Osteoblast (primary cell): ENCODE results near the gene MYCBPAP. TPM values are rescaled to one million over a fixed set of nuclear protein-coding genes. Genes with fewer than 3 reads are reported as not detected.

Experiments used
- DNase-seq: peaks from one replicate; pipeline ENCODE4 v3.0.0; 2011; ENCODE audit warnings: low spot score, mixed read lengths; ENCODE audit not compliant: insufficient read length; ENCODE audit errors: missing footprints
- H2AFZ ChIP-seq: 2 replicates; pipeline ENCODE4 v1.6.0; 2011; ENCODE audit warnings: mild to moderate bottlenecking, low read length
- H3K27ac ChIP-seq: 2 replicates; pipeline ENCODE4 v1.5.1; 2011; ENCODE audit warnings: mild to moderate bottlenecking, low read depth, low read length, moderate library complexity
- H3K27me3 ChIP-seq: 2 replicates; pipeline ENCODE4 v1.6.0; 2012; ENCODE audit warnings: mild to moderate bottlenecking, control low read depth, inconsistent platforms, low read length, moderate library complexity; ENCODE audit not compliant: insufficient read depth
- H3K36me3 ChIP-seq: 2 replicates; pipeline ENCODE4 v1.5.1; 2011; ENCODE audit warnings: mild to moderate bottlenecking, low read length, control low read depth, moderate library complexity; ENCODE audit not compliant: insufficient read depth
- H3K4me1 ChIP-seq: 2 replicates; pipeline ENCODE4 v1.5.1; 2011; ENCODE audit warnings: mild to moderate bottlenecking, low read length, control low read depth, moderate library complexity; ENCODE audit not compliant: insufficient read depth
- H3K4me2 ChIP-seq: 2 replicates; pipeline ENCODE4 v1.6.0; 2011; ENCODE audit warnings: mild to moderate bottlenecking, low read length; ENCODE audit not compliant: insufficient read depth
- H3K4me3 ChIP-seq: fragments of 200-600 bp; sonication (generic); 3 replicates; pipeline ENCODE4 v1.5.1; 2012; ENCODE audit warnings: mild to moderate bottlenecking, low read length, inconsistent platforms; ENCODE audit not compliant: insufficient read depth
- H3K79me2 ChIP-seq: 2 replicates; pipeline ENCODE4 v1.6.0; 2012; ENCODE audit warnings: mild to moderate bottlenecking, low read length, control low read depth, inconsistent platforms; ENCODE audit not compliant: insufficient read depth
- H3K9me3 ChIP-seq: 2 replicates; pipeline ENCODE4 v1.5.1; 2011; ENCODE audit warnings: low read depth, low read length, control low read depth
- H4K20me1 ChIP-seq: 2 replicates; pipeline ENCODE4 v1.6.0; 2012; ENCODE audit warnings: mild to moderate bottlenecking, low read length, control low read depth; ENCODE audit not compliant: insufficient read depth
- CTCF ChIP-seq: IDR thresholded peaks from 2 replicates; pipeline ENCODE4 v1.5.1; 2011; ENCODE audit warnings: mild to moderate bottlenecking, low read depth, low read length, moderate library complexity; ENCODE audit errors: extremely low read depth
- total RNA-seq: library from RNA; depleted of rRNA; stranded (reverse); fragments of >200 nt; gene quantifications from 2 replicates; pipeline ENCODE4 v1.2.3, GENCODE V29; 2012

Gene MYCBPAP
- total RNA-seq, 1 donor, result 0.36 TPM

GRCh38 chr17:50564916-50565315 is 56.7 kb downstream of the MYCBPAP start:
- Histone ChIP-seq H3K4me2 (peak overlapping the region; percentile 58), H3K36me3 (no peaks in the 10 kb centered on the region), H3K9me3 (no peaks in the 10 kb centered on the region), H3K4me1 (peaks cover 13% of the 10 kb centered on the region), H3K27ac (no peak overlapping the region), H3K4me3 (peak overlapping the region; percentile 45), H2AFZ (peak overlapping the region; percentile 62), H3K79me2 (no peaks in the 10 kb centered on the region), H3K27me3 (peaks cover 47% of the 10 kb centered on the region), H4K20me1 (no peaks in the 10 kb centered on the region)
- TF ChIP-seq CTCF, result no peak
- DNase-seq, result peak; percentile 92

DNA sequence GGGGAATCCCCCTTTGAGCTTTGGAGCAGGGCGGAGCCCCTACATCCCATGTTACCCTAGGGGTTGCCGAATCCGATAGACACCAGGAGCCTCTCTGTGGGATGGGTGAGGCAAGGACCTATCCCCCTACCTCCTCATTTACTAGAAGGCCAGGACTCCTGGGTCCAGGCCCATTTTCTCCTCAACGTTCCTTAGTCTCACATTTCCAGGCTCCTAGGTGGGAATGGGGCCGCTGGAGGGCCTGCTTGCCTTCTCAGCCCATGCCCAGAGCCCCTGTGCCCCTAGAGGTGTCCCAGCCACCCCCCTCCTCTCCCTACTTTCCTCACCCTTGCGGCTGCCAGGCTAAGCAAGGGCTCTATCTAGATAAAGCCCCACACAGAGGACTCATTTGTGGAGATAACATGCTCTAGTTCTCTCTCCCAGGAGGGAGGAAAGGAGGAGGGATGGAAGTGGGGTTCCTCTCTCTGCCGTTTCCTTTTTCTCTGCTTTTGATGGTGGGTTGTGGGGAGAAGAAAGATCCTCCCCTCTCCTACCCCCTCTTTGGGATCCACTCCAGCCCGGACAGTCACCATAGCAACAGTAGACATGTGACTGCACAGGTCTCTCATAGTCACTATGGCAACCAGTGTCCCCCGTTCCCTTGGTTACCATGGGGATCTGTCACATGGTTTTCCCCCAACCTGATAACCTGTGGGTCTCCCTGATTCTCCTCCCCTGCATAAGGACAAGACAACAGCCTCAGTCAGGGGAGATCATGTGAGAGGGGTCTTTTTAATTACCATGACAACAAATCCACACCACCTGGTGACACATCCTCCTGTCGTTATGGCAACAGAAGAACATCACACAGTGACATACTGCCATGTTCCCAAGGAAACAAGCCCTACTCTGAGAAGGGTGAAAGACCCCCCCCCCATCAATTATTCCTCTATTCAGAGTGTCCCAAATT is 57.4 kb downstream of the MYCBPAP start:
- peak overlapping the region; percentile 58 for H3K4me2 ChIP-seq
- no peaks in the 10 kb centered on the region for H3K79me2 ChIP-seq
- H3K9me3 ChIP-seq, result no peaks in the 10 kb centered on the region
- H3K27ac ChIP-seq, result no peak overlapping the region
- no peaks in the 10 kb centered on the region for H4K20me1 ChIP-seq
- TF ChIP-seq CTCF, result no peak
- no peak overlapping the region for H2AFZ ChIP-seq
- no peak for DNase-seq
- H3K4me3 ChIP-seq, result no peak overlapping the region
- H3K27me3 ChIP-seq, result peaks cover 42% of the 10 kb centered on the region
- peaks cover 9% of the 10 kb centered on the region for H3K4me1 ChIP-seq
- H3K36me3 ChIP-seq, result no peaks in the 10 kb centered on the region

DNA sequence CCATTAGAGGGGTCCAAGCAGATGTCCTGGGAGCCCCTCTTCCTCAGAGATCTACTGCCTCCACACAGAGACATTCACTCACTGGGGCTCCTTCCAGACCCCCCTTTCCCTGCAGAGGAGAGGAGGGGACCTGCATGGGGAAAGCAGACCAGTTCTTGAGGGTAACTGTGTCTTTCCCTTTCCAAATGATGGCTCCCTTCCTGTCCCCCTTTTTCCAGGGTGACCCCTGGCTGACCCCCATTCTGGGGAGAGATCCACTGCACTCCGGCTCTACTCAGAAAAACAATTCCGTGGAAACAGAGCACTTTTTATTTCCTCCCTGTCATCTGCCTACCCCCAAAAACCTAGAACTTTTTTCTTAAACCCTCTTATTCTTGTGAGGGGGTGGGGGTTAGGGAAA is 58.6 kb downstream of the MYCBPAP start:
- Histone ChIP-seq H4K20me1 (no peaks in the 10 kb centered on the region), H3K27me3 (peaks cover 36% of the 10 kb centered on the region)
- no peak for TF ChIP-seq CTCF

DNA sequence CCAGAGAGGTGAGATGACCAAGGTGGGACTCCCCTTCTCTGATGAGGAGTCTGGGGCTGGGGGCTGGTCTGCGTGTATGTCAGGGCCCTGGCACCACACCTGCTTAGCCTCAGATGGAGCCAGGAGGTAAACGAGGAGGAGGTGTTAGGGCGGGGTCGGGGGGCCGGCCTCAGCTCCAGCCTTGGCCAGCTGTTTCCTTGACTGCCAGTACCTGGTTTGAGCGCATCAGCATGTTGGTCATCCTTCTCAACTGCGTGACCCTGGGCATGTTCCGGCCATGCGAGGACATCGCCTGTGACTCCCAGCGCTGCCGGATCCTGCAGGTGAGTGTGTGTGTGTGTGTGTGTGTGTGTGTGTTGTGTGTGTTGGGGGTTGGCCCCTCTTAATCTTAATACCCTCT is 60.4 kb downstream of the MYCBPAP start:
- no peak overlapping the region for H3K4me2 ChIP-seq
- TF ChIP-seq CTCF, result no peak

More for the DNA sequence above, 58.6 kb downstream of the MYCBPAP start:
- no peak overlapping the region for H2AFZ ChIP-seq
- H3K9me3 ChIP-seq, result no peaks in the 10 kb centered on the region
- no peak overlapping the region for H3K27ac ChIP-seq
- H3K4me1 ChIP-seq, result peaks cover 9% of the 10 kb centered on the region
- H3K79me2 ChIP-seq, result no peaks in the 10 kb centered on the region
- no peak overlapping the region for H3K4me3 ChIP-seq
- H3K36me3 ChIP-seq, result no peaks in the 10 kb centered on the region
- no peak overlapping the region for H3K4me2 ChIP-seq
- no peak for DNase-seq

More for the DNA sequence above, 60.4 kb downstream of the MYCBPAP start:
- Histone ChIP-seq H3K27me3 (peaks cover 19% of the 10 kb centered on the region), H3K79me2 (no peaks in the 10 kb centered on the region), H3K36me3 (no peaks in the 10 kb centered on the region), H3K4me1 (peaks cover 9% of the 10 kb centered on the region), H4K20me1 (no peaks in the 10 kb centered on the region), H3K27ac (no peak overlapping the region), H3K9me3 (no peaks in the 10 kb centered on the region), H2AFZ (no peak overlapping the region), H3K4me3 (no peak overlapping the region)
- no peak for DNase-seq
